Measurements from ENCODE around the gene ANGPTL8.

Gene ANGPTL8

DNA sequence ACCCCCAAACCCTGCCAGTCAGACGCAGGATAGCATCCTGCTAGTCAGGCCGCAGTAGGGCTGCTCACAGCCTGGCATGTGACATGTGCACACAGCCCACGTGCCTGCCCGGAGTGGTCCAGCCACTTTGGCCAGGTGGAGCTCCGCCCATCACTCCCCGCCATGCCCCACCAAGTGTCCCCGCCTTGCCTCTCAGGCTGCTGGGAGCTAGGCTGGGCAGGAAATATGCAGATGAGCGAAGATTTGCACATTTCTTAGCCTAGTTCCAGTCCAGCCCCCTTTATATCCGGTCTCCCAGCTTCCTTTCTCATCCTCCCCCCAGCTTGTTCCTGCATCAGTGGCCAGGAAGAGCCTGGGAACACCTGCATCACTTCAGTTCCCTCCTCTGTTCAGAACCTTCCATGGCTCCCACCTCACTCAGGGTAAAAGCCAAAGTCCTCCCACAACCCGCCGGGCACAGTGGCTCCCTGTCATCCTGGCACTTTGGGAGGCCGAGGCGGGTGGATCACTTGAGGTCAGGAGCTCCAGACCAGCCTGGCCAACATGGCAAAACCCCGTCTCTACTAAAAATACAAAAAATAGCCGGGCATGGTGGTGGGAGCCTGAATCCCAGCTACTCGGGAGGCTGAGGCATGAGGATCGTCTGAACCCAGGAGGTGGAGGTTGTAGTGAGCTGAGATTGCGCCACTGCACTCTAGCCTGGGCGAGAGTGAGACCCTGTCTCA lies 25.2 kb downstream of the ANGPTL8 start:
- DNase-seq, result no peak

DNA sequence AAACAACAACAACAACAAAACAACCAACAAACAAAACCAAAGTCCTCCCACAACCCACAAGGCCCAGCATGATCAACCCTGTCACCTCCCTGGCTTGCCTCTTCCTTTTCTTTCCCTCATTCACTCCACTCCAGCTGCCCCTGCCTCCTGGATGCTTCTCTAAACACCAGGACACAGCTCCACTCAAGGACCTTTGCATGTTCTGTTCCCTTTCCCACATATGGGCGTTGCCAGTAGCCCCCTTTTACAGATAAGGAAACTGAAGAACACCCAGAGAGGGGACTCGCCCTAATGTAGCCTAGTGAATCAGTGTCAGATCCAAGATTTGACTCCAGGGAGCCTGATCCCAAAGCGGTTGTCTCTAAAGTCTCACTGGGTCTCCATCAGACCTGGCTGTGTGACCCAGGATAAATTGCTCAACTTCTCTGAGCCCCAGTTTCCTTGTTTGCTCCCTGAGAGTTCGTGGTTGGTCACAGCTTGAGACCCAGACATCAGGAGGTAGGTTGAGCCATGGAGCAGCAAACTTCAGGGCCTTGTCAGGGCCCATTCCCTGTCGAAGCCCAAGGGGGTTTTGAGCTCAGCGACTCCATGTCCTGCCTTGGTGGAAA lies 25.9 kb downstream of the ANGPTL8 start:
- DNase-seq, result no peak

DNA sequence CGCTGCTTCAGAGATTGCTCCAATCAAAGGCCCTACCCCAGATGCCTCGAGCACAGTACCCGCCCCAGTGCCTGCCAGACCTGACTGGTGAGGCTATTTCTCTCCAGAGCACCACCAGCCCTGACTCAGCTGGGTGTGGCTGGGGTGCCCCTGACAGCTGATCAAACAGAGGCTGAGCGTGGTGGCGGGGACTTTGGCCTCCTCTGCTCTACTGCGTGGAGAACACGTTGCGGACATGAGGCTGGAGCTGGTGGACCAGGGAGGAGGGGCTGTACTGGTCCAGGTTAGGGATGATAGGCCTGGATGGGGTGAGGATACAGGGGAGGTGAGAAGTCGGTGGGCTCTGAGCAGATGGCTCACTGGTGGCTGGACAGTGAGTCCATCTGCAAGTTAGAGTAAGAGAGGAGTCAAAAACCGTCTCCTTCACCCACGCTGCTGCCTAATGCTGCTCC lies 26.4 kb downstream of the ANGPTL8 start:
- no peak for DNase-seq

DNA sequence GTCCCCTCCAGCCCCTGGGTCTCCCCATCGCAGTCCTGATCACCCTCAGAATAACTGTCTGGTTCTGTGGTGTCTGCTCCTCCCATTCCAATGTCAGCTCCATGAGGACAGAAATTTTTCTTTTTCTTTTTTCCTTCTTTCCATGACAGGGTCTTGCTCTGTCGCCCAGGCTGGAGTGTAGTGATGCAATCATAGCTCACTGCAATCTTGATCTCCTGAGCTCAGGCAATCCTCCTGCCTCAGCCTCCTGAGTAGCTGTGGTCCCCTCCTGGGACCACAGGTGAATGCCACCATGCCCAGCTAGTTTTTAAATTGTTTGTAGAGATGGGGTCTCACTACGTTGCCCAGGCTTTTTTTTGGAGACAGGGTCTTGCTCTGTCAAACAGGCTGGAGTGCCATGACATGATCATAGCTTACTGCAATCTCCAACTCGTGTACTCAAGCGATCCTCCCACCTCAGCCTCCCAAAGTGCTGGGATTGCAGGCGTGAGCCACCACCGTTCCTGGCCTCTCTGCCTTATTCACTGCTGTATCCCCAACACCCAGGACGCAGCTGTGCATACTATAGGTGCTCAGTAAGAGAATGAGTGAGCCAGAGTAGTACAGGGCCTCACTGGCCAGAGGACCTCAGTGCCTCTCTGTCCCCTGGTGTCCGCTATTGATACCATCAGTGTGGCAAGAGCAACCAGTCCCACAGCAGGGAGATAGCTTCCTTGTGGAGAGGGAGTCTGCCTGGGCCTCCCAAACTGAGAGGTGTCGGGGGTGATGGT lies 28.1 kb downstream of the ANGPTL8 start:
- no peak for DNase-seq

DNA sequence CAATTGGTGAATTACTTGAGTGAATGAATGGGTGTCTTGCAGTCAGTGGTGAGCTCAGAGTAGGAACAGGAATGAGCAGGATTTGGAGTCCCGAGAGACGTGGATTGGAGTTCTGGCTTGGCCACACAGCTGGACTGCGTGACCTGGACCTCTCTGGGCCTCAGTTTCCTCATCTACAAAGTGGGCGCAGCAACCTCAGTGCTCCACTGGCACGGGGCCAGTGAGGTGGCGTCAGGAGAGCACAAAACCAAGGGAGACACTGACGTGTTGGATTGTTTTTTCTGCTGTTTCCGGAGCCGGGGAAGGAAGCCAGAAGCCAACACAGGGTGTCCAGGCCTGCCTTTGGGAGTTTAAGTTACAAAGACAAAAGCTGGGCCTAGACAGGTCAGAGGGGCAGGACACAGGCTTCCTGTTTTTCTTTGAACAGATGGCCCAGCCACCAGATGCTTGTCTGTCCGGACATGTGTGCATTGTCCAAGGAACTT lies 29.4 kb downstream of the ANGPTL8 start:
- no peak for DNase-seq

DNA sequence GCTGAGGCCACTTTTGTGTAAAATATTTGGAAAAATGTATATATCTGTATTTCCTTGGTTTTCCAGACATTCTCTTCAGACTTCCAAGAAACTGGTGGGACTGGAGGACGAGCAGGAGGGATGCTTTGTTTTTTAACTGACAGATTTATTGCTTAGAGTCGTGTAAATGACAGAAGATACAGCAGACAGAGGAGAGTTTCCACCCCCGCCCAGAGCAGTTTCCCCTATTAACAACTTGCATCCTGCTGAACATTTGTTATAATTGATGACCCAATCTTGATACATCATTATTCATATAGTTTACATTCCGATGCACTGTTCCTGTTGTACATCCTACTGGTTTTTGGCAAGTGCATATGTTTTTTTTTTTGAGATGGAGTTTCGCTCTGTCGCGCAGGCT lies 30.0 kb downstream of the ANGPTL8 start:
- no peak for DNase-seq

DNA sequence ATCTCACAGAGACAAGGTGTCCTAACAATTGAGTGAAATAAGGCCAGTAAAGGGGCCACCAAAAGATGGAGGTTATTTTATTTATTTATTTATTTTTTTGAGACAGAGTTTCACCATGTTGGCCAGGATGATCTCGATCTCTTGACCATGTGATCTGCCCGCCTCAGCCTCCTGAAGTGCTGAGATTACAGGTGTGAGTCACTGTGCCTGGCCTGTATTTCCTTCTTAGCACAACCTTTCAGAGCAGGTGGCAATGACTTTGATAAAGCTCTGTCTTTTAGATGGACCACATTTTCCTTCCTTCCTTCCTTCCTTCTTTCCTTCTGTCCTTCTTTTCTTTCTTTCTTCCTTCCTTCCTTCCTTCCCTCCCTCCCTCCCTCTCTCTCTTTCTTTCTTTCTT lies 33.9 kb downstream of the ANGPTL8 start:
- no peak for DNase-seq

DNA sequence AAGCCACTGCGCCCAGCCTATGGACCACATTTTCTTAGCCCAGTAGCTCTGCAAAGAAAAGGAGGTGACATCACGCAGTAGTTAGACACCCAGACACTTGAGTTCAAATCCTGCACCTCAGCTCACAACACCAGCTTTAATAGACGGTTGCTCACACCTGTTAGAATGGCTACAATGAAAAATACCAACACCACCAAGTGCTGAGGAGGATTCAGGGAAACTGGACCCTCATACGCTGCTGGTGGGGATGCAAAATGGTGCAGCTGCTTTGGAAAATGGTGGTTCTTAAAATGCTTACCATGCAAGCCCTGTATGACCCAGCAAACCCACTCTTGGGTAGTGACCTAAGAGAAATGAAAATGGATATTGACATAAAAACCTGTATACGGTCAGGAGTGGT lies 34.6 kb downstream of the ANGPTL8 start:
- no peak for DNase-seq

DNA sequence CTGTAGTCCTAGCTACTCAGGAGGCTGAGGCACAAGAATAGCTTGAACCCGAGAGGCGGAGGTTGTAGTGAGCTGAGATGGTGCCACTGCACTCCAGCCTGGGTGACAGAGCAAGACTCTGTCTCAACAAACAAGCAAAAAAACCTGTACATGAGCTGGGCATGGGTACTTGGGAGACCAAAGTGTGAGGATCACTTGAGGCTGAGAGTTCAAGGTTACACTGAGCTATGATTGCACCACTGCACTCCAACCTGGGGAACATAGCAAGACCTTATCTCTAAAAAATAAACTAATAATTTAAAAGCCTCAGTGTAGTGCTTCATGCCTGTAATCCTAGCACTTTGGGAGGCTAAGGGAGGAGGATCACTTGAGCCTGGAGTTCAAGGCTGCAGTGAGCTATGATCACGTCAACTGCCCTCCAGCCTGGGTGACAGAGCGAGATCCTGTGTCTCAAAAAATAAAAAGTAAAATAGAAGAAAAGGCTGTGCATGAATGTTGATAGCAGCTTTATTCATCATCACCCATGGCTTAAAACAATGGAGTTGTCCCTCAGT lies 35.2 kb downstream of the ANGPTL8 start:
- DNase-seq, result no peak

DNA sequence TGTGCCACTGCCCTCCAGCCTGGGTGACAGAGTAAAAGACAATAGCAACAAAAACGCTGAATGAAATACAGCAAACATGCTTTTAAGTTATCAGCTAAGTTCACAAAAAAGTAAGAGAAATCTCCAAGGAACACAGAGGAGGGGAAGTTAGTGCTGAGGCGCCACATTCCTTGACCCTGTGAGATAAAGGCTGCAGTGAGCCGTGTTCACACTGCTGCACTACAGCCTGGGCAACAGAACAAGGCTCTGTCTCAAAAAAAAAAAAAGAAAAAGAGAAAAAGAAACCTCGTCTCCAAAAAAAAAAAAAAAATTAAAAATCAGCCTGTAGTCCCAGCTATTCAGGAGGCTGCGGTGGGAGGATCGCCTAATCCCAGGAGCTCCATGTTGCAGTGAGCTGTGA lies 39.3 kb downstream of the ANGPTL8 start:
- DNase-seq, result no peak

DNA sequence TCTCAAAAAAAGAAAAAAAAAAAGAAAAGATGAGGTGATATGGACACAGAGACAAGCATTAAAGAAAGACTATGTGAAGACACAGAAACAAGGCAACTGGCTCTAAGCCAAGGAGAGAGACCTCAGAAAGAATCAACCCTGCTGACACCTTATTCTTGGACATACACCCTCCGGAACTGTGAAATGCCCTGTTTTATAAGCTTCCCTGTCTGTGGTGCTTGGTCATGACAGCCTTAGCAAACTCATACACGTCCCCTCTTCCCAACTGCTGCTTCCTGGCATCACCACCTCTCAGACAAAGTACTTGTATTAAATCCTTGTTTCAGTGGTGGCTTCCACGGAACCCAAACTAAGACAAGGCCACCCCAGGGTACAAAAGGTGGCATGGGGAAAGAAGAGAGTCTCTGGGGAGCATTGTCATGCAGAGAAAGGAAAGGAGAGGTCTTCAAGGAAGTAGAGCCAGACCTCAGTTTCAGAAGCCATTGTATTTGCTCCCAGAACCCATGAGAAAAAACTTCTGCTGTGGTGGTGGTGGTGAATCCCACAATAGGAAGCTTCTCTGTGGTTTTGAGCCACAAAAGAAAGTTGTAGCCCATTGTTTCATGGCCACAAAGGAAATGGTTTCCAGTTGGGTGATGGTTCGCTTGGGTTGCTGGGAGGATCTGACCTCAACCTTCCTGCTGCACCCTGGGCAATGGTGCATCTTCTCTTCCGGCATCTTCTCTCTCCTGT lies 40.3 kb downstream of the ANGPTL8 start:
- DNase-seq, result no peak

DNA sequence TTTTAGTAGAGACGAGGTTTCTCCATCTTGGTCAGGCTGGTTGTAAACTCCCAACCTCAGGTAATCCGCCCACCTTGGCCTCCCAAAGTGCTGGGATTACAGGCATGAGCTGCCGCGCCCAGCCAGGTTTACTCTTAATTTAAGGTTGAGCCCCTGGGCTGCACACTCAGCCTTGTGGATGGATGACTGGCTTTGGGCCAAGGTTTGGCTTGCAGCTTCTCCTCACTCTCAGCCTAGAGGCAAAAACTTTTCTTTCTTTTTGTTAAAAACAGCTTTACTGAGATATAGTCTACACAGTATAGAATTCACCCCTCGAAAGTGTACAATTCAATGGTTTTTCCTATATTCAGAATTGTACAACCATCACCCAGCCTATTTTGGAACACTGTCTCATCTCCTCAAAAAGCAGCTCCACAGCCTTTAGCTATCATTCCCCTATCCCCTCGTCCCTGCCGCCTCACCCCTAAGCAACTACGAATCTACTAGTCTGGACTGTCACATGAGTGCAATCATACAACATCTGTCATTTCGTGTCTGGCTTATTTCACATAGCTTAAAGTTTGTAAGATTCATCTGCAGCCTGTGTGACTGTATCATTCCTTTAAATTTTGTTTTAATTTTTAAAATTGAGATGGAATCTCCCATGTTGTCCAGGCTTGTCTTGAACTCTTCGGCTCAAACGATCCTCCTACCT lies 42.1 kb downstream of the ANGPTL8 start:
- no peak for DNase-seq

DNA sequence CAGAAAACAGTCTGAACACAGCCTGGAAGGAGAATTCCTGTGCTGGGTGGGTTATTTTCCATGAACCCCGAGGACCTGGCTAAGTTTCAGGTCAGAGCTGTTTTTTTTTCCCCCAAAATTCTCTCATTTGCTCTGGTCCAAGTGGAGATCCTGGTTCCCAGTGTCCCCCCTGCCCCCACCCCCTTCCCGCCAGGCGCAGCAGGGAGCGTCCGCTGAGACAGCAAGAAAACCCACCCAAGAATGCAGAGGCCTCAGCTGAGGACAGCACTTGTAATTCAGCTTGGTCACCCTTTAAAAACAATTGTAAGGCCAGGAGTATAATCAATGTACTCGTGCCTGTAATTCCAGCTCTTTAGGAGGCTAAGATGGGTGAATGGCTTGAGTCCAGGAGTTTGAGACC lies 45.1 kb downstream of the ANGPTL8 start:
- DNase-seq, result no peak

DNA sequence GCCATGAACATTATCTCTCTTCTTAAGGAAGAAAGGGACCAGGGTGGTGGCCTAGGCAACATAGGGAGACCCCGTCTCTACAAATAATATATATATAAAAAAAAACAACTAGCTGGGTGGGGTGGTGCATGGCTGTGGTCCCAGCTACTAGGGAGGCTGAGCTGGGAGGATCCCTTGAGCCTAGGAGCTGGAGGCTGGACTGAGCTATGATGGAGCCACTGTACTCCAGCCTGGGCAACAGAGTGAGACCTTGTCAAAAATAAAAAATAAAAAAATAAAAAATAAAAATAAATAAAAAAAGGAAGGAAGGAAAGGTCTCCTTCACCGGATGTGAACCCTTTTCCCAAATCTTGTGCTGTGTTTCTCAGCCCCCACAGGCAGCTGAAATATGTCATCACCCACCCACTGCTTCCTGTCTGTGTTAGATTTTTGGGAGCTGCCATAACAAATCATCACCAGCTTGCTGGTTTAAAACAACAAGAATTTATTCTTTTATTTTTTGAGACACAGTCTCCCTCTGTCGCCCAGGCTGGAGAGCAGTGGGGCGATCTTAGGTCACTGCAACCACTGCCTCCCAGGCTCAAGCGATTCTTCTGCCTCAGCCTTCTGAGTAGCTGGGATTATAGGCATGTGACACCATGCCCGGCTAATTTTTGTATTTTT lies 47.0 kb downstream of the ANGPTL8 start:
- DNase-seq, result no peak

DNA sequence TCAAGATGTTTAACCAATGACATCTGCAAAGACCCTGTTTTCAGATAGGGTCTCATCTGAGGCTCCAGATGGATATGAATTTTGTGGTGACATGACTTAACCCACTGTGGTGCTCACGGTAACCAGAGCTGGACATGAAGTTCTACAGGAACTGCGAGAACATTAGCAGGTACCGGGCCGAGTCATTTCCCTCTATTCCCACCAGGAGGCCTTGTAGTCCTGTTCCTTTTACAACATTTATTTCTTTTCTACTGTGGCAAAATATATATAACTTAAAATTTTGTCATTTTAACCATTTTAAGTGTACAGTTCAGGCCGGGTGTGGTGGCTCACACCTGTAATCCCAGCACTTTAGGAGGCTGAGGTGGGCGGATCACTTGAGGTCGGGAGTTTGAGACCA lies 48.9 kb downstream of the ANGPTL8 start:
- no peak for DNase-seq

DNA sequence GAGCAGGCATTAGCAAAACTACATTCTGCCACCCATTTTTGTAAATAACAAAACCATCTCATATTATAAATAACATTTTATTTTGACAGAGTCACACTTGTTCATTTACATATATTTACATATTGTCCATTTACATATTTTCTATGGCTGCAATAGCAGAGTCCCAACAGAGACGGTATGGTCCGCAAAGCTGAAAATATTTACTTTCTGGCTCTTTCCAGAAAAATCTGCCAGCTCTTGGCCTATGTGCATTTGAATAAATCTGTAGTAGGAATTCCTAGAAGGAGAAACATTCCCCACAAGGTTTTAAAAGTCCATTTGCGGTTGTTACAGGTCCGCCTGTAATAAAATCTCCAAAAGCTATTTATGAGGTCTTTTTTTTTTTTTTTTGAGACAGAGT lies 50.8 kb downstream of the ANGPTL8 start:
- no peak for DNase-seq

DNA sequence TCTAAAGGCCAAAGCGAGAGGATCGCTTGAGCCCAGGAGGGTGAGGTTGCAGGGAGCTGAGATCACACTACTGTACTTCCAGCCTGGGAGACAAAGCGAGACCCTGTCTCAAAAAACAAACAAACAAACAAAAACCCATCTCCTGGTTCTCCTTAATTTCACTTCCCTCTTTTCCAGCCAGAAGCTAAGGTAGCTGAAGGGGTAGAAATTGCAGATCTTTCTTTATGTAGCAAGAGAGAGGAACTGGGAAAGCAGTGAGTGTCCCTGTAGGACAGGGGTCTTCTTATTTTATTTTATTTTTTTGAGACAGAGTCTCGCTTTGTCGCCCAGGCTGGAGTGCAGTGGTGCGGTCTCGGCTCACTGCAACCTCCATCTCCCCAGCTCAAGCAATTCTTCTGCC lies 52.0 kb downstream of the ANGPTL8 start:
- DNase-seq, result no peak
